GM12878 (cell line): ENCODE data around the gene WDFY1.

ENCODE experiments used
- CBX3 ChIP-seq: fragments of 200-600 bp; sonication (generic); IDR thresholded peaks from 2 replicates; pipeline ENCODE4 v1.6.1; 2016; ENCODE audit warnings: low read depth, borderline replicate concordance
- CUX1 ChIP-seq: IDR thresholded peaks from 2 replicates; pipeline ENCODE4 v1.6.1; 2012; ENCODE audit warnings: improper control_type of control experiment, low read depth, low read length; ENCODE audit not compliant: insufficient replicate concordance
- GABPA ChIP-seq: IDR thresholded peaks from 2 replicates; pipeline ENCODE4 v1.6.1; 2014; ENCODE audit warnings: antibody characterized with exemption, low read depth, mild to moderate bottlenecking, inconsistent platforms
- KDM1A ChIP-seq: fragments of 200-600 bp; sonication (generic); IDR thresholded peaks from 2 replicates; pipeline ENCODE4 v1.6.1; 2016; ENCODE audit warnings: borderline replicate concordance
- POLR2A ChIP-seq: IDR thresholded peaks from 2 replicates; pipeline ENCODE4 v1.6.1; 2011; ENCODE audit warnings: low read depth, mild to moderate bottlenecking, low read length
- RELA ChIP-seq: fragments of 450-650 bp; IDR thresholded peaks from 2 replicates; pipeline ENCODE4 v1.8.0; 2014; ENCODE audit warnings: borderline replicate concordance; ENCODE audit not compliant: partially characterized antibody
- SMC3 ChIP-seq: IDR thresholded peaks from 2 replicates; pipeline ENCODE4 v1.6.1; 2011; ENCODE audit warnings: low read length, improper control_type of control experiment, borderline replicate concordance
- STAT1 ChIP-seq: fragments of 450-650 bp; conservative IDR thresholded peaks from 2 replicates; pipeline ENCODE4 v1.6.1; 2014; ENCODE audit warnings: antibody characterized with exemption, mild to moderate bottlenecking
- USF2 ChIP-seq: IDR thresholded peaks from 2 replicates; pipeline ENCODE4 v1.6.1; 2011; ENCODE audit warnings: low read depth, low read length, improper control_type of control experiment, borderline replicate concordance
- ZNF384 ChIP-seq: IDR thresholded peaks from 2 replicates; pipeline ENCODE4 v1.6.1; 2012; ENCODE audit warnings: low read depth, mild to moderate bottlenecking, low read length, improper control_type of control experiment, borderline replicate concordance
- TF ChIP-seq, protein P1 (sequence below): IDR thresholded peaks from 2 replicates; pipeline ENCODE4 v1.6.1; 2012; ENCODE audit warnings: low read length, inconsistent platforms
- TF ChIP-seq, protein P2 (sequence below), 3 experiments: IDR thresholded peaks in 2 of 3; conservative IDR thresholded peaks in 1 of 3; 2 replicates each; pipeline ENCODE4 v1.5.1; 2011; ENCODE audit warnings: low read depth in 3 of 3, low read length in 3 of 3, mild to moderate bottlenecking in 3 of 3, control low read depth in 2 of 3, moderate library complexity in 2 of 3, inconsistent platforms in 1 of 3, mixed read lengths in 1 of 3; ENCODE audit not compliant: control insufficient read depth in 2 of 3, insufficient read depth in 1 of 3; ENCODE audit errors: extremely low read depth in 1 of 3
- TF ChIP-seq, protein P3 (sequence below): IDR thresholded peaks from 2 replicates; pipeline ENCODE4 v1.6.1; 2012; ENCODE audit warnings: mild to moderate bottlenecking, low read depth, low read length

DNA sequence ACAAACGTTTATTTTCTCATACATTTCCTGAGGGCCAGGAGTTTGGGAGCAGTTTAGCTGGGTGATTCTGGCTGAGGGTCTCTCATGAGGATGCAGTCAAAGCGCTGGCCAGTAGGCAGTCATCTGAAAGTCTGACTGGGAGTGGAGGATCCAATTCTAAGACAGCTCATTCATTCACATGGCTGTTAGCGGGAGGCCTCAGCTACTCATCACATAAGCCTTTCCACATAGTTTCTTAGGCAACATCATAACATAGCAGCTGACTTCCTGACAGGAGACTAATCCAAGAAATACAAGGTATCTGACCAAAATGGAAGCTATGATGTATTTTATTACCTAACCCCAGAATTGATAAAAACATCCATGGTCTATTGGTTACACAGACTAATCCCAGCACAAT, 9.3 kb upstream of the WDFY1 start:
- TF ChIP-seq POLR2A (no peak), SMC3 (no peak), GABPA (no peak), ZNF384 (no peak), CBX3 (no peak), USF2 (no peak), RELA (no peak), STAT1 (no peak), CUX1 (no peak), KDM1A (no peak)
- TF ChIP-seq, protein P1, sequence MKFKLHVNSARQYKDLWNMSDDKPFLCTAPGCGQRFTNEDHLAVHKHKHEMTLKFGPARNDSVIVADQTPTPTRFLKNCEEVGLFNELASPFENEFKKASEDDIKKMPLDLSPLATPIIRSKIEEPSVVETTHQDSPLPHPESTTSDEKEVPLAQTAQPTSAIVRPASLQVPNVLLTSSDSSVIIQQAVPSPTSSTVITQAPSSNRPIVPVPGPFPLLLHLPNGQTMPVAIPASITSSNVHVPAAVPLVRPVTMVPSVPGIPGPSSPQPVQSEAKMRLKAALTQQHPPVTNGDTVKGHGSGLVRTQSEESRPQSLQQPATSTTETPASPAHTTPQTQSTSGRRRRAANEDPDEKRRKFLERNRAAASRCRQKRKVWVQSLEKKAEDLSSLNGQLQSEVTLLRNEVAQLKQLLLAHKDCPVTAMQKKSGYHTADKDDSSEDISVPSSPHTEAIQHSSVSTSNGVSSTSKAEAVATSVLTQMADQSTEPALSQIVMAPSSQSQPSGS, result no peak
- TF ChIP-seq, protein P2, sequence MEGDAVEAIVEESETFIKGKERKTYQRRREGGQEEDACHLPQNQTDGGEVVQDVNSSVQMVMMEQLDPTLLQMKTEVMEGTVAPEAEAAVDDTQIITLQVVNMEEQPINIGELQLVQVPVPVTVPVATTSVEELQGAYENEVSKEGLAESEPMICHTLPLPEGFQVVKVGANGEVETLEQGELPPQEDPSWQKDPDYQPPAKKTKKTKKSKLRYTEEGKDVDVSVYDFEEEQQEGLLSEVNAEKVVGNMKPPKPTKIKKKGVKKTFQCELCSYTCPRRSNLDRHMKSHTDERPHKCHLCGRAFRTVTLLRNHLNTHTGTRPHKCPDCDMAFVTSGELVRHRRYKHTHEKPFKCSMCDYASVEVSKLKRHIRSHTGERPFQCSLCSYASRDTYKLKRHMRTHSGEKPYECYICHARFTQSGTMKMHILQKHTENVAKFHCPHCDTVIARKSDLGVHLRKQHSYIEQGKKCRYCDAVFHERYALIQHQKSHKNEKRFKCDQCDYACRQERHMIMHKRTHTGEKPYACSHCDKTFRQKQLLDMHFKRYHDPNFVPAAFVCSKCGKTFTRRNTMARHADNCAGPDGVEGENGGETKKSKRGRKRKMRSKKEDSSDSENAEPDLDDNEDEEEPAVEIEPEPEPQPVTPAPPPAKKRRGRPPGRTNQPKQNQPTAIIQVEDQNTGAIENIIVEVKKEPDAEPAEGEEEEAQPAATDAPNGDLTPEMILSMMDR (IDR thresholded peaks at IDR 0.05 in 2 of 3, conservative IDR thresholded peaks at IDR 0.05 in 1 of 3; ENCODE audit: control insufficient read depth in 2 of 3, extremely low read depth in 1 of 3, insufficient read depth in 1 of 3, low read depth in 3 of 3, low read length in 3 of 3), result no peak
- TF ChIP-seq, protein P3, sequence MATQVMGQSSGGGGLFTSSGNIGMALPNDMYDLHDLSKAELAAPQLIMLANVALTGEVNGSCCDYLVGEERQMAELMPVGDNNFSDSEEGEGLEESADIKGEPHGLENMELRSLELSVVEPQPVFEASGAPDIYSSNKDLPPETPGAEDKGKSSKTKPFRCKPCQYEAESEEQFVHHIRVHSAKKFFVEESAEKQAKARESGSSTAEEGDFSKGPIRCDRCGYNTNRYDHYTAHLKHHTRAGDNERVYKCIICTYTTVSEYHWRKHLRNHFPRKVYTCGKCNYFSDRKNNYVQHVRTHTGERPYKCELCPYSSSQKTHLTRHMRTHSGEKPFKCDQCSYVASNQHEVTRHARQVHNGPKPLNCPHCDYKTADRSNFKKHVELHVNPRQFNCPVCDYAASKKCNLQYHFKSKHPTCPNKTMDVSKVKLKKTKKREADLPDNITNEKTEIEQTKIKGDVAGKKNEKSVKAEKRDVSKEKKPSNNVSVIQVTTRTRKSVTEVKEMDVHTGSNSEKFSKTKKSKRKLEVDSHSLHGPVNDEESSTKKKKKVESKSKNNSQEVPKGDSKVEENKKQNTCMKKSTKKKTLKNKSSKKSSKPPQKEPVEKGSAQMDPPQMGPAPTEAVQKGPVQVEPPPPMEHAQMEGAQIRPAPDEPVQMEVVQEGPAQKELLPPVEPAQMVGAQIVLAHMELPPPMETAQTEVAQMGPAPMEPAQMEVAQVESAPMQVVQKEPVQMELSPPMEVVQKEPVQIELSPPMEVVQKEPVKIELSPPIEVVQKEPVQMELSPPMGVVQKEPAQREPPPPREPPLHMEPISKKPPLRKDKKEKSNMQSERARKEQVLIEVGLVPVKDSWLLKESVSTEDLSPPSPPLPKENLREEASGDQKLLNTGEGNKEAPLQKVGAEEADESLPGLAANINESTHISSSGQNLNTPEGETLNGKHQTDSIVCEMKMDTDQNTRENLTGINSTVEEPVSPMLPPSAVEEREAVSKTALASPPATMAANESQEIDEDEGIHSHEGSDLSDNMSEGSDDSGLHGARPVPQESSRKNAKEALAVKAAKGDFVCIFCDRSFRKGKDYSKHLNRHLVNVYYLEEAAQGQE, result no peak
